HCT116 (cell line): Measurements from ENCODE around the gene GTF2IRD1. TPM values are rescaled to one million over a fixed set of nuclear protein-coding genes. Genes with fewer than 3 reads are reported as not detected.

Experiments
- ATAC-seq: fragments of 200-7000 bp; cut with Tn5 transposase; 2 replicates; pipeline ENCODE4 v1.9.1; 2020; ENCODE audit warnings: mild to moderate bottlenecking, moderate library complexity
- BruUV-seq: library from RNA; stranded (reverse); fragments of 400-500 nt; replicated peaks from 2 replicates; lab custom pipeline; 2021; lab: Mats Ljungman, UMichigan
- CTCF ChIA-PET: fragments of 300-600 bp; sonication (Branson Sonifier 250); formaldehyde crosslinking; loops from one replicate; lab custom pipeline; 2021; ENCODE audit warnings: antibody characterized with exemption; lab: Charles Lee
- POLR2A ChIA-PET: fragments of 300-600, 350-600 bp; sonication (Branson Sonifier 250); formaldehyde crosslinking; loops from one replicate; lab custom pipeline; 2021; ENCODE audit warnings: antibody characterized with exemption; lab: Charles Lee
- RAD21 ChIA-PET, 2 experiments: fragments of 300-600 bp; sonication (Branson Sonifier 250); formaldehyde crosslinking; loops; one replicate each; lab custom pipeline; 2023; ENCODE audit warnings: low total read pairs in 2 of 2; ENCODE audit not compliant: uncharacterized antibody in 2 of 2, unreplicated experiment in 2 of 2, low non-redundant PET in 1 of 2; lab: Charles Lee
- DNase-seq: peaks from one replicate; pipeline ENCODE4 v3.0.0-alpha.2; 2010; ENCODE audit warnings: low read depth, low spot score
- H2AFZ ChIP-seq: fragments of 200-600 bp; shearing (Covaris generic), sonication (generic); 2 replicates; pipeline ENCODE4 v1.6.1; 2017; ENCODE audit warnings: low read depth, mixed run types, mixed read lengths, antibody characterized with exemption, low read length; ENCODE audit not compliant: poor library complexity, severe bottlenecking
- H3K27ac ChIP-seq: 2 replicates; pipeline ENCODE4 v1.5.1; 2012; ENCODE audit warnings: low read depth, low read length
- H3K27me3 ChIP-seq: fragments of 200-600 bp; sonication (generic); 2 replicates; pipeline ENCODE4 v1.6.1; 2016; ENCODE audit warnings: mixed run types, low read length, mixed read lengths; ENCODE audit not compliant: insufficient read depth
- H3K36me3 ChIP-seq, 2 experiments: fragments of 200-500 bp in 1 of 2; fragments of 200-600 bp in 1 of 2; sonication (Bioruptor generic) in 1 of 2; sonication (generic) in 1 of 2; 2 replicates each; pipeline versions ENCODE4 v1.5.1 to v1.6.1; 2014 to 2016; ENCODE audit warnings: low read length in 2 of 2, inconsistent platforms in 1 of 2, mixed read lengths in 1 of 2, mixed run types in 1 of 2; ENCODE audit not compliant: insufficient read depth in 2 of 2, control insufficient read depth in 1 of 2
- H3K4me1 ChIP-seq, 2 experiments: fragments of 200-600 bp in 1 of 2; sonication (generic) in 1 of 2; 2 replicates each; pipeline versions ENCODE4 v1.5.1 to v1.6.1; 2012 to 2017; ENCODE audit warnings: low read length in 2 of 2, inconsistent platforms in 1 of 2, mild to moderate bottlenecking in 1 of 2, mixed read lengths in 1 of 2, mixed run types in 1 of 2, moderate library complexity in 1 of 2; ENCODE audit not compliant: insufficient read depth in 2 of 2, control insufficient read depth in 1 of 2
- H3K4me2 ChIP-seq: fragments of 200-600 bp; sonication (generic); 2 replicates; pipeline ENCODE4 v1.6.1; 2017; ENCODE audit warnings: mixed run types, low read length, mixed read lengths
- H3K4me3 ChIP-seq, 2 experiments: fragments of 200-600 bp in 1 of 2; sonication (generic) in 1 of 2; replicated peaks in 1 of 2; 2 replicates each; pipeline ENCODE4 v1.5.1; 2011 to 2016; ENCODE audit warnings: low read length in 2 of 2, control low read depth in 1 of 2, low read depth in 1 of 2, mild to moderate bottlenecking in 1 of 2, mixed read lengths in 1 of 2, mixed run types in 1 of 2
- H3K79me2 ChIP-seq: fragments of 200-600 bp; sonication (generic); 2 replicates; pipeline ENCODE4 v1.6.1; 2017; ENCODE audit warnings: mild to moderate bottlenecking, mixed run types, low read length, moderate library complexity, mixed read lengths; ENCODE audit not compliant: insufficient read depth
- H3K9ac ChIP-seq: fragments of 200-600 bp; sonication (generic); 2 replicates; pipeline ENCODE4 v1.6.1; 2016; ENCODE audit warnings: low read length, mixed read lengths
- H3K9me2 ChIP-seq: fragments of 200-600 bp; sonication (generic), shearing (Covaris generic); 2 replicates; pipeline ENCODE4 v1.6.1; 2017; ENCODE audit warnings: mixed run types, mild to moderate bottlenecking, moderate library complexity; ENCODE audit not compliant: insufficient read depth
- H3K9me3 ChIP-seq, 2 experiments: fragments of 200-500 bp in 1 of 2; fragments of 200-600 bp in 1 of 2; sonication (Bioruptor generic) in 1 of 2; sonication (generic) in 1 of 2; 2 replicates each; pipeline ENCODE4 v1.6.1; 2014 to 2017; ENCODE audit warnings: low read length in 2 of 2, mixed read lengths in 2 of 2, inconsistent platforms in 1 of 2, low read depth in 1 of 2, mild to moderate bottlenecking in 1 of 2, mixed run types in 1 of 2, moderate library complexity in 1 of 2; ENCODE audit not compliant: control insufficient read depth in 1 of 2, insufficient read depth in 1 of 2
- H4K20me1 ChIP-seq: fragments of 200-600 bp; sonication (generic), shearing (Covaris generic); 2 replicates; pipeline ENCODE4 v1.6.1; 2017; ENCODE audit warnings: mixed run types, mild to moderate bottlenecking, moderate library complexity; ENCODE audit not compliant: insufficient read depth
- CBX3 ChIP-seq: IDR thresholded peaks from 2 replicates; pipeline ENCODE4 v1.6.1; 2012; ENCODE audit warnings: low read depth
- EGR1 ChIP-seq: IDR thresholded peaks from 2 replicates; pipeline ENCODE4 v1.6.1; 2012; ENCODE audit warnings: low read depth
- ELF1 ChIP-seq: IDR thresholded peaks from 2 replicates; pipeline ENCODE4 v1.6.1; 2012; ENCODE audit warnings: low read depth, borderline replicate concordance
- EZH2 ChIP-seq: fragments of 200-600 bp; sonication (generic); IDR thresholded peaks from 2 replicates; pipeline ENCODE4 v1.6.1; 2017; ENCODE audit warnings: antibody characterized with exemption, mixed run types
- FOSL1 ChIP-seq: IDR thresholded peaks from 2 replicates; pipeline ENCODE4 v1.6.1; 2012; ENCODE audit warnings: low read depth
- JUND ChIP-seq: IDR thresholded peaks from 2 replicates; pipeline ENCODE4 v1.6.1; 2012
- MAX ChIP-seq: IDR thresholded peaks from 2 replicates; pipeline ENCODE4 v1.6.1; 2012
- POLR2A ChIP-seq: IDR thresholded peaks from 2 replicates; pipeline ENCODE4 v1.7.0; 2011; ENCODE audit warnings: borderline replicate concordance; ENCODE audit not compliant: insufficient read depth, insufficient read length; ENCODE audit errors: extremely low read depth
- RAD21 ChIP-seq: IDR thresholded peaks from 2 replicates; pipeline ENCODE4 v1.6.1; 2012; ENCODE audit warnings: low read depth, mild to moderate bottlenecking
- SIN3A ChIP-seq: IDR thresholded peaks from 2 replicates; pipeline ENCODE4 v1.6.1; 2012; ENCODE audit warnings: low read depth
- SP1 ChIP-seq: IDR thresholded peaks from 2 replicates; pipeline ENCODE4 v1.6.1; 2012; ENCODE audit warnings: low read depth
- SRF ChIP-seq: IDR thresholded peaks from 2 replicates; pipeline ENCODE4 v1.6.1; 2012; ENCODE audit warnings: low read depth
- TCF7L2 ChIP-seq: IDR thresholded peaks from 2 replicates; pipeline ENCODE4 v1.7.0; 2011; ENCODE audit warnings: borderline replicate concordance, inconsistent platforms; ENCODE audit not compliant: insufficient read depth, insufficient read length; ENCODE audit errors: extremely low read depth
- YY1 ChIP-seq: IDR thresholded peaks from 2 replicates; pipeline ENCODE4 v1.6.1; 2011; ENCODE audit warnings: low read length, low read depth, moderate library complexity, mild to moderate bottlenecking; ENCODE audit not compliant: insufficient replicate concordance; ENCODE audit errors: extremely low read depth
- ZFX ChIP-seq: fragments of 450-650 bp; IDR thresholded peaks from 2 replicates; pipeline ENCODE4 v1.6.1; 2017
- ZNF274 ChIP-seq: fragments of 200-500 bp; sonication (Bioruptor generic); IDR thresholded peaks from 2 replicates; pipeline ENCODE4 v1.6.1; 2014; ENCODE audit warnings: mild to moderate bottlenecking, low read depth, low read length, inconsistent platforms
- intact Hi-C: fragments of 100-400 bp; cut with micrococcal nuclease; formaldehyde crosslinking; loops from 2 replicates; pipeline ENCODE4 v1.10.0; 2022
- total RNA-seq: library from RNA; stranded (reverse); gene quantifications from one replicate; pipeline ENCODE4 v1.2.1, GENCODE V29; 2021; ENCODE audit not compliant: unreplicated experiment
- TF ChIP-seq, protein P1 (sequence below): IDR thresholded peaks from 2 replicates; pipeline ENCODE4 v1.6.1; 2012; ENCODE audit warnings: low read depth
- TF ChIP-seq, protein P2 (sequence below), 3 experiments: fragments of 200-600 bp in 1 of 3; sonication (generic) in 1 of 3; IDR thresholded peaks in 2 of 3; conservative IDR thresholded peaks in 1 of 3; 2 replicates each; pipeline ENCODE4 v1.5.1; 2012 to 2017; ENCODE audit warnings: low read depth in 2 of 3, low read length in 2 of 3, antibody characterized with exemption in 1 of 3, borderline replicate concordance in 1 of 3, control low read depth in 1 of 3, mild to moderate bottlenecking in 1 of 3, mixed read lengths in 1 of 3, mixed run types in 1 of 3, moderate library complexity in 1 of 3; ENCODE audit not compliant: insufficient read depth in 1 of 3
- TF ChIP-seq, protein P3 (sequence below): IDR thresholded peaks from 2 replicates; pipeline ENCODE4 v1.6.1; 2011; ENCODE audit warnings: mild to moderate bottlenecking, low read length, moderate library complexity; ENCODE audit not compliant: insufficient replicate concordance; ENCODE audit errors: extremely low read depth
- TF ChIP-seq, protein P4 (sequence below): IDR thresholded peaks from 2 replicates; pipeline ENCODE4 v1.6.1; 2012

GTF2IRD1 gene
- total RNA-seq, 1 experiment from 2014 or later: 34.5 TPM

DNA sequence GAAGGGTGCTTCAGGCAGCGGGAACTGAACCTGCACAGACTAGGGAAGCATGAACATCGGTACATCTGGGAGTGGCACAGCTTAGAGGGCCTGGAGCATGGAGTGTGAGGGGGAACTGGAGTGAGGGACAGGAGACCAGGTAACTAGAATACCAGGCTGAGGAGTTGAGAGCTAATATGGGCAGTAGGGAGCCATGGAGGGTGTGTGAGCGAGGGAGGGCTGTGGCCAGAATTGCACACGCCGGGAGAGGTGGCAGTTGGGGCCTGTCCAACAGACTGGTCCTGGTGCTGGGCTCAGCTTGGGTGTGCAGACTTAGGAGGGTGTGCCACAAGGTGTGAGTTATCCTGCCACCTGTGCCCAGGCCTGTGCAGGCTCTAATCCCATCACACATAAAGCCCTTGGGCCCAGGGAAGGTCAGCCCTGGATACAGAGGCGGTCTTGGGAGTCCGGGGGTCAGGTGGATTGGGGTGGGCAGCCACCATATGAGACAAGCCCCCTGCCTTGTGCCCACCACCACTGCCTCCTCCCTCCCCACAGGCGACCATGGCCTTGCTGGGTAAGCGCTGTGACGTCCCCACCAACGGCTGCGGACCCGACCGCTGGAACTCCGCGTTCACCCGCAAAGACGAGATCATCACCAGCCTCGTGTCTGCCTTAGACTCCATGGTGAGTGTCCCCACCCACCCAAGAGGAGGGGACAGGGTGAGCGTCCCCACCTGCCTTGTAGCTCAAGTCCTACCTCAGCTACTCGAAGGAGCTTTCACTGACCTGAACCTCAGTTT lies 54.0 kb downstream of the GTF2IRD1 start:
- H3K79me2 ChIP-seq: no peaks in the 10 kb centered on the region
- BruUV-seq: no TSS peak
- intact Hi-C loops: no loop called here
- H3K27me3 ChIP-seq: no peaks in the 10 kb centered on the region
- H2AFZ ChIP-seq: no peak overlapping the region
- H3K4me3 ChIP-seq: no peak overlapping the region
- no peaks in the 10 kb centered on the region for H3K9me3 ChIP-seq
- H3K4me2 ChIP-seq: no peak overlapping the region
- TF ChIP-seq SRF (no peak), MAX (no peak), POLR2A (no peak), ZNF274 (no peak), CBX3 (no peak), SP1 (no peak), ZFX (no peak), EGR1 (no peak), SIN3A (no peak), TCF7L2 (no peak), RAD21 (no peak), FOSL1 (no peak), ELF1 (no peak), JUND (no peak), YY1 (no peak), EZH2 (no peak)
- TF ChIP-seq, protein P1, sequence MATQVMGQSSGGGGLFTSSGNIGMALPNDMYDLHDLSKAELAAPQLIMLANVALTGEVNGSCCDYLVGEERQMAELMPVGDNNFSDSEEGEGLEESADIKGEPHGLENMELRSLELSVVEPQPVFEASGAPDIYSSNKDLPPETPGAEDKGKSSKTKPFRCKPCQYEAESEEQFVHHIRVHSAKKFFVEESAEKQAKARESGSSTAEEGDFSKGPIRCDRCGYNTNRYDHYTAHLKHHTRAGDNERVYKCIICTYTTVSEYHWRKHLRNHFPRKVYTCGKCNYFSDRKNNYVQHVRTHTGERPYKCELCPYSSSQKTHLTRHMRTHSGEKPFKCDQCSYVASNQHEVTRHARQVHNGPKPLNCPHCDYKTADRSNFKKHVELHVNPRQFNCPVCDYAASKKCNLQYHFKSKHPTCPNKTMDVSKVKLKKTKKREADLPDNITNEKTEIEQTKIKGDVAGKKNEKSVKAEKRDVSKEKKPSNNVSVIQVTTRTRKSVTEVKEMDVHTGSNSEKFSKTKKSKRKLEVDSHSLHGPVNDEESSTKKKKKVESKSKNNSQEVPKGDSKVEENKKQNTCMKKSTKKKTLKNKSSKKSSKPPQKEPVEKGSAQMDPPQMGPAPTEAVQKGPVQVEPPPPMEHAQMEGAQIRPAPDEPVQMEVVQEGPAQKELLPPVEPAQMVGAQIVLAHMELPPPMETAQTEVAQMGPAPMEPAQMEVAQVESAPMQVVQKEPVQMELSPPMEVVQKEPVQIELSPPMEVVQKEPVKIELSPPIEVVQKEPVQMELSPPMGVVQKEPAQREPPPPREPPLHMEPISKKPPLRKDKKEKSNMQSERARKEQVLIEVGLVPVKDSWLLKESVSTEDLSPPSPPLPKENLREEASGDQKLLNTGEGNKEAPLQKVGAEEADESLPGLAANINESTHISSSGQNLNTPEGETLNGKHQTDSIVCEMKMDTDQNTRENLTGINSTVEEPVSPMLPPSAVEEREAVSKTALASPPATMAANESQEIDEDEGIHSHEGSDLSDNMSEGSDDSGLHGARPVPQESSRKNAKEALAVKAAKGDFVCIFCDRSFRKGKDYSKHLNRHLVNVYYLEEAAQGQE: no peak
- TF ChIP-seq, protein P2, sequence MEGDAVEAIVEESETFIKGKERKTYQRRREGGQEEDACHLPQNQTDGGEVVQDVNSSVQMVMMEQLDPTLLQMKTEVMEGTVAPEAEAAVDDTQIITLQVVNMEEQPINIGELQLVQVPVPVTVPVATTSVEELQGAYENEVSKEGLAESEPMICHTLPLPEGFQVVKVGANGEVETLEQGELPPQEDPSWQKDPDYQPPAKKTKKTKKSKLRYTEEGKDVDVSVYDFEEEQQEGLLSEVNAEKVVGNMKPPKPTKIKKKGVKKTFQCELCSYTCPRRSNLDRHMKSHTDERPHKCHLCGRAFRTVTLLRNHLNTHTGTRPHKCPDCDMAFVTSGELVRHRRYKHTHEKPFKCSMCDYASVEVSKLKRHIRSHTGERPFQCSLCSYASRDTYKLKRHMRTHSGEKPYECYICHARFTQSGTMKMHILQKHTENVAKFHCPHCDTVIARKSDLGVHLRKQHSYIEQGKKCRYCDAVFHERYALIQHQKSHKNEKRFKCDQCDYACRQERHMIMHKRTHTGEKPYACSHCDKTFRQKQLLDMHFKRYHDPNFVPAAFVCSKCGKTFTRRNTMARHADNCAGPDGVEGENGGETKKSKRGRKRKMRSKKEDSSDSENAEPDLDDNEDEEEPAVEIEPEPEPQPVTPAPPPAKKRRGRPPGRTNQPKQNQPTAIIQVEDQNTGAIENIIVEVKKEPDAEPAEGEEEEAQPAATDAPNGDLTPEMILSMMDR (IDR thresholded peaks at IDR 0.05 in 2 of 3, conservative IDR thresholded peaks at IDR 0.05 in 1 of 3; ENCODE audit: borderline replicate concordance in 1 of 3, insufficient read depth in 1 of 3, low read depth in 2 of 3, low read length in 2 of 3): no peak
- TF ChIP-seq, protein P3, sequence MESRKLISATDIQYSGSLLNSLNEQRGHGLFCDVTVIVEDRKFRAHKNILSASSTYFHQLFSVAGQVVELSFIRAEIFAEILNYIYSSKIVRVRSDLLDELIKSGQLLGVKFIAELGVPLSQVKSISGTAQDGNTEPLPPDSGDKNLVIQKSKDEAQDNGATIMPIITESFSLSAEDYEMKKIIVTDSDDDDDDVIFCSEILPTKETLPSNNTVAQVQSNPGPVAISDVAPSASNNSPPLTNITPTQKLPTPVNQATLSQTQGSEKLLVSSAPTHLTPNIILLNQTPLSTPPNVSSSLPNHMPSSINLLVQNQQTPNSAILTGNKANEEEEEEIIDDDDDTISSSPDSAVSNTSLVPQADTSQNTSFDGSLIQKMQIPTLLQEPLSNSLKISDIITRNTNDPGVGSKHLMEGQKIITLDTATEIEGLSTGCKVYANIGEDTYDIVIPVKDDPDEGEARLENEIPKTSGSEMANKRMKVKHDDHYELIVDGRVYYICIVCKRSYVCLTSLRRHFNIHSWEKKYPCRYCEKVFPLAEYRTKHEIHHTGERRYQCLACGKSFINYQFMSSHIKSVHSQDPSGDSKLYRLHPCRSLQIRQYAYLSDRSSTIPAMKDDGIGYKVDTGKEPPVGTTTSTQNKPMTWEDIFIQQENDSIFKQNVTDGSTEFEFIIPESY: no peak
- TF ChIP-seq, protein P4, sequence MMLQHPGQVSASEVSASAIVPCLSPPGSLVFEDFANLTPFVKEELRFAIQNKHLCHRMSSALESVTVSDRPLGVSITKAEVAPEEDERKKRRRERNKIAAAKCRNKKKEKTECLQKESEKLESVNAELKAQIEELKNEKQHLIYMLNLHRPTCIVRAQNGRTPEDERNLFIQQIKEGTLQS: no peak
- ATAC-seq: no peak
- no peak overlapping the region for H3K27ac ChIP-seq
- H4K20me1 ChIP-seq: no peaks in the 10 kb centered on the region
- H3K9me2 ChIP-seq: no peaks in the 10 kb centered on the region
- peaks cover 0 to 4% of the 10 kb centered on the region in 2 experiments; a peak in 1 of 4 replicates for H3K36me3 ChIP-seq
- no peak for DNase-seq
- RAD21 ChIA-PET: no interaction called here
- POLR2A ChIA-PET: no interaction called here
- H3K4me1 ChIP-seq: no peaks in the 10 kb centered on the region
- no peak overlapping the region for H3K9ac ChIP-seq
- CTCF ChIA-PET: no interaction called here
